ENCODE results near the gene TXNL4A.
A peak's percentile ranks its signal among the peaks of the same experiment; 100 is the strongest.
"Not testable (repeated sequence)": the region's sequence is repeated elsewhere in the genome, so short reads cannot be mapped to it uniquely, and the experiment has no call there.

The TXNL4A gene

DNA sequence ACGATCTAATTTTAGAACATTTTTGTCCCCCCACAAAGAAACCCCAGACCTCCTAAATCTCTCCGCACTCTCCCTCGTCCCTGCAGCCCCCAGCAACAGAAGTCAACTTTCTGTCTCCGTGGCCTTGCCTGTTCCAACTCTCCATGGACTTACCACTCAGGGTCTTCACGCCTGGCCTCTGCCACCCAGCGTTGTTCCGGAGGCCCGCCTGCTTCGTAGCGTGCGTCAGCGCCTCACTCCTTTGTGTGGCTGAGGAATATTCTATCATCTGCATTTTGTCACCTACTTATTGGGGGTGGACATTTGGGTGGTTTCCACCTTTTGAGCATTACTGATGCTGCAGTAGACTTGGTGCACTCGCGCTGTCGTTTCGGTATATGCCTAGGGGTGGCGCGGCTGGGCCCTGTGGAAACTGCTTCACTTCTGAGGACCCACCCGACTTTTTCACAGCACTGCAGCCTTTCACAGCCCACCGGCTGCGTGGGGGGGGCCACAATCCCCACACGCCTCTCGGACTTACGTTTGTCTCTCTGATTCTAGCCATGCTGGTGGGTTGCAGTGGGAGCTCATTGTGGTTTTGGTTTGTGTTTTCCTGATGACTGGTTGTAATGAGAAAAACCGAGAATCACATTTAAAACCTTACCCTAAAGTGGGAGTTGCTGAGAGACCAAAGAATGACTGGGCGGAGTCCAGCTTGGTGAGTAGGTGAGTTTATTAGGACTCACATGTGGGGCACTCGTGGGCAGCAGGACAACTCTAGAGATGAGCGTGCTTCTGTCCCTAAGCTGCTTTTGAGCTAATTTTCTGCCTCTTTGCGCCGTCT lies 25.3 kb downstream of the TXNL4A start:
- DNase-seq: no peak

DNA sequence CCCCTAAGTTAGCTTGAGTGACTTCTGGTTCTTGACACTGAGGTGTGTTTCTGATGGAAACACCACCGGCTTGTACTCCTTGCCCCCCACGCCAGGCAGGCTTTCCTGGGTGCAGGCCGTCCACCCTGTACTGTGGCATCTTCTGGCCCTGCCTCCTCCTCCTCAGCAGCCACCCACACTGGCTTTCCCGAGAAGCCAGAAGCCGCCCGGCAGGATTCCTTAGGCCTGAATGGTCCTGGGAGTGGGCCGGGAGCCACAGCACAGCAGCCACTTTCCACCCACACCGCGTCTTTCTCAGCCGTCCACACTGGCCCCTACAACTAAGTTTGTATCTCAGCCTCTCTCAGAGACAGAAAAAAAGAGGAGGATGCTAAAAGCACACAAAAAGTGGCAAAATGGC lies 26.1 kb downstream of the TXNL4A start:
- DNase-seq: no peak

DNA sequence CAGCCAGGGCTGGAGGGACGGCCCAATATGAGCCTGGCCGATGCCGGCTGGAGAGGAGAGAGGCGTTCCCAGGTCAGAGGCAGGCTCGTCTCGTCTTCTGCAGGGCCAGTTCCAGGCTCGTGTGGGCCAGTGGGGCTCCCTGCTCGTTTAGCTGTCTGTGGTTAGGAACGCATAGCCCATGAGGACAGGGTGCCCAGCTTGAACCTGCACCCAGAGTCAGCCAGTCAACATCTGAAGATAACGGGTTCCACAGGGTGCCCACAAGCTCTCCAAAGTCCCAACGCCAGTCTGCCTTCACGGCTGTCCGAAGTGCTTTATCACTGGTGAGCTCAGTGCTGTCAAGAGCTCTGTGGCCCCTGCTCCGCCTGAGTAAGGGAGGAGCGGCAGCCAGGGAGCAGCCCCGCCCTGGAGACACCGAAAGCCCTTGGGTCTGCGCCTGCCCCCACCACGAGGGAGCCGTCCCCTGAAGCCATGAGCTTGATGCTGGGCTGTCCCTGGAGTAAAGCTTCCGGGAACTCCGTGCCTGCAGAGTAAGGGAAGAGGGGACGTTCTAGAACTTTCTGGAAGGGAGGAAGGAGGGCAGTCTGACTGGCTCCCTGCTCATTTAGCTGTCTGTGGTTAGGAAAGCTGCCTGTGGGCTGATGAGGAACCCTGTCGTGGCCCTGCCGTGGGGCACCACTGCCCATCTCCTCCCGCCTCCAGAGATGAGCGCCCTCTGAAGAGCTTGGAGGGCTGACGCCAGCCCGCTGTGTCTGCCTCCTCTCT lies 26.7 kb downstream of the TXNL4A start:
- no peak for DNase-seq

DNA sequence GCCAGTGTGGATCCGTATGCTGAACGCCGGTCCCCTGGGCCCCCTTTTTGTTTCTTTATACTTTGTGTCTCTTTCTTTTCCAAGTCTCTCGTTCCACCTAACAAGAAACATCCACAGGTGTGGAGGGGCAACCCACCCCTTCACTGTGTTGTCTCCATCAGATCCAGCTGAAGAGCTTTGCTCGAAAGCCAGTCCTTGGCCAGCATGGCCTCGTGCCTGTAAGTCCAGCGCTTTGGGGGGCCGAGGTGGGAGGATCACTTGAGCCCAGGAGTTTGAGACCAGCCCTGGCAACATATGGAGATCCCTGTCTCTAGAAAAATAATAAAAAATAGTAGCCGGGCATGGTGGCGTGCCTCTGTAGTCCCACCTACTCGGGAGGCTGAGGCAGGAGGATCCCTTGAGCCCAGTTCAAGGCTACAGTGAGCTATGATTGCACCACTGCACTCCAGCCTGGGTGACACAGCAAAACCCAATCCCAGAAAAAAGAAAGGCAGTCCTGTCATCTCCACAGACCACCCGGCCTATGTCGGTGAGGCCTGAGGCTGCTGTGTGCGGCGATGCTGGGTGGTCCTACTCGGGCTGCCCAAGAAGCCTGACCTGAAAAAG lies 27.3 kb downstream of the TXNL4A start:
- no peak for DNase-seq

DNA sequence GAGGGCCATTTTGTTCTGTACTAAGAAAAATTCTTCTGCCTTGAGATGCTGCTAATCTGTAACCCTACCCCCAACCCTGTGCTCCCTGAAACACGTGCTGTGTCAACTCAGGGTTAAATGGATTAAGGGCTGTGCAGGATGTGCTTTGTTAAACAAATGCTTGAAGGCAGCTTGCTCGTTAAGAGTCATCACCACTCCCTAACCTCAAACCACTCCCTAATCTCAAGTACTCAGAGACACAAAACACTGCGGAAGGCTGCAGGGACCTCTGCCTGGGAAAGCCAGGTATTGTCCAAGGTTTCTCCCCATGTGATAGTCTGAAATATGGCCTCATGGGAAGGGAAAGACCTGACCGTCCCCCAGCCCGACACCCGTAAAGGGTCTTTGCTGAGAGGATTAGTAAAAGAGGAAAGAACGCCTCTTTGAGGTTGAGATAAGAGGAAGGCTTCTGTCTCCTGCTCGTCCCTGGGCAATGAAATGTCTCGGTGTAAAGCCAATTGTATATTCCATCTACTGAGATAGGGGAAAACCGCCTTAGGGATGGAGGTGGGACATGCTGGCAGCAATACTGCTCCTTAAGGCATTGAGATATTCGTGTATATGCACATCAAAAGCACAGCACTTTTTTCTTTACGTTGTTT lies 28.1 kb downstream of the TXNL4A start:
- DNase-seq: not testable (repeated sequence)

DNA sequence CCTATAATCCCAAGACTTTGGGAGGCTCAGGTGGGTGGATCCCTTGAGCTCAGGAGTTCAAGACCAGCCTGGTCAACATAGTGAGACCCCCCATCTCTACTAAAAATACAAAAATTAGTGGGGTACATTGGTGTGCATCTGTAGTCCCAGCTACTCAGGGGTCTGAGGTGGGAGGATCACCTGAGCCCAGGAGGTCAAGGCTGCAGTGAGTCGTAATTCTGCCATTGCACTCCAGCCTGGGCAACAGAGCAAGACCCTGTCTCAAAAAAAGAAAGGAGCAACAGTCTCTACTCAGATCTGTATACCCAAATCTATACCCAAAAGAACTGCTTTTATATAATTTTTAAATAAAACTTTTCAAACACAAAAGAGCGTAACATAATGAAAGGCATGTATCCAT lies 29.4 kb downstream of the TXNL4A start:
- no peak for DNase-seq

DNA sequence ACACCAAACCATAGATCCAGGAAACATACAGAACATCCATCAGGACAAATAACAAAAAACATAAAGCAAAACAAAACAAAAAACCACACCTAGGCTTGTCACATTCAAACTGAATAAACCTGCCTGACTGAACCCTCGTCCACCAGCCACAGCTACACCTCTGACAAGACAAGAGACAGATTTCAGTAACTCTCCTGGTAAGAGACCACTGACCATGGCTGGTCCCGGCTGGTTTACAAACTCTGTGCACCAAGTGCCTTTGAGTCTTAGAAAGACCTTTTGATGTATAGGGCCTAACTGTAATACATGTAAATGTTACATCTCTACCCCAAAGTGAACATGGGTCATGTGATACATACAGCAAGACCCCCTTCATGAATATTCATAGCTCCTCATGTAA lies 32.1 kb downstream of the TXNL4A start:
- DNase-seq: no peak

DNA sequence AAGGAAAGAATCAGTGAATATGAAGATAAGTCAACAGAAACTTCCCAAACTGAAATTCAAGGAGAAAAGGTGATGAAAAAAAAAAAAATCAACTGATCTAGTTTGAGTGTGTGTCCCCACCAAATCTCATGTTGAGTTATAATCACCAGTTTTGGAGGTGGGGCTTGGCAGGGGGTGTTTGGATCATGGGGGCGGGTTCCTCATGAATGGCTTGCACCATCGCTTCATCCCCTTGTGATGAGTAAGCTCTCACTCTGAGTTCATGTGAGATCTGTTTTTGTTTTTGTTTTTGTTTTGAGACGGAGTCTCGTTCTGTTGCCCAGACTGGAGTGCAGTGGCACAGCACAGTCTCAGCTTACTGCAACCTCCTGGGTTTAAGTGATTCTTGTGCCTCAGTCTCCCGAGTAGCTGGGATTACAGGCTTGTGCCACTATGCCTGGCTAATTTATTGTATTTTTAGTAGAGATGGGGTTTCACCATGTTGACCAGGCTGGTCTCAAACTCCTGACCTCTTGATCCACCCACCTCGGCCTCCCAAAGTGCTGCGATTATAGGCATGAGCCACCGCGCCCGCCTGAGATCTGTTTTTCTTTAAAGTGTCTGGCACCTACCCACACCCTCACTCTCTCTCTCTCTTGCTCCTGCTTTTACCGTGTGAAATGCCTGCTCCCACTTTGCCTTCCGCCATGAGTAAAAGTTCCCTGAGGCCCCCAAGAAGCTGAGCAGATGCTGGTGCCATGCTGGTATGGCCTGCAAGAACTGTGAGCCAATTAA lies 32.9 kb downstream of the TXNL4A start:
- DNase-seq: no peak

DNA sequence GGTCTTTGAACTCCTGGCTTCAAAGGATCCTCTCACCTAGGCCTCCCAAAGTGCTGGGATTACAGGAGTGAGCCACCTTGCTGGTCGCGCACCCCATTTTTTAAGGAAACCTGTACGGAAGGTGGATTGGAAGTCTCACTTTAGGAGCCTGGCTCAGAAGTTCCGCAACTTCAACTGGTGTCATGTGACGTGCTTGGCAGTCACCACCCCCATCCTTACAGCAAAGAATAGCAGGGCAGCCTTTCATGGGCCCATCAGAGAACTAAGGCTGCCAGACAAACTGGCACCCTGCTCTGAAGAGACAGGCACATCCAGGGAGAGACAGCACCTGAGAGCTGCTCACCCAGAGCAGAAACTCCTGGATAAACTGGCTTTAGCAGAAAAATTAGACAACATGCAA lies 33.6 kb downstream of the TXNL4A start:
- no peak for DNase-seq

DNA sequence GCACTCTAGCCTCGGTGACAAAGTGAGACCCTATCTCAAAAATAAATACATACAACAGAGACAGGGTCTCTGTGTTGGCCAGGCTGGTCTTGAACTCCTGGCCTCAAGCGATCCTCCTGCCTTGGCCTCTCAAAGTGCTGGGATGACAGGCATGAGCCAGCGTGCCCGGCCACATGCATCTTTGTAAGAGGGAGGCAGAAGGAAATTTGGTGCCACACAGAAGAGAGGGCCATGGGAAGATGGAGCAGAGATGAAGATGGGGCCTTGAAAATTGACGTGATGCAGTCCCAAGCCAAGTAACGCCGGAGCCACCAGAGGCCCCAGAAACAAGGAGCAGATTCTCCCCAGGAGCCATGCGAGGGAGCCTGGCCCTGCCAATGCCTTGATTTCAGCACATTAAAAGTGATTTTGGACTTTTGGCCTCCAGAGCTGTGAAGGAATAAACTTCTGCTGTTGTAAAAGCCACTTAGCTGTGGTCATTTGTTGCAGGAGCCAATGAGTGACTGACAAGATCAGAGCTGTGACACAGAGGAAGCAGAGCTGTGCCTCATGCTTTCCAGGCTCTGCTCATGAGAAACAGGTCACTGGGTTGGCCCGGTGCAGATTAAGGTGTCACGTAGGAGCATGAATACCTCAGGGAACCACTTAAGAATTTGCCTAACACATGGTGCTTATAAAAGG lies 34.3 kb downstream of the TXNL4A start:
- no peak for DNase-seq

DNA sequence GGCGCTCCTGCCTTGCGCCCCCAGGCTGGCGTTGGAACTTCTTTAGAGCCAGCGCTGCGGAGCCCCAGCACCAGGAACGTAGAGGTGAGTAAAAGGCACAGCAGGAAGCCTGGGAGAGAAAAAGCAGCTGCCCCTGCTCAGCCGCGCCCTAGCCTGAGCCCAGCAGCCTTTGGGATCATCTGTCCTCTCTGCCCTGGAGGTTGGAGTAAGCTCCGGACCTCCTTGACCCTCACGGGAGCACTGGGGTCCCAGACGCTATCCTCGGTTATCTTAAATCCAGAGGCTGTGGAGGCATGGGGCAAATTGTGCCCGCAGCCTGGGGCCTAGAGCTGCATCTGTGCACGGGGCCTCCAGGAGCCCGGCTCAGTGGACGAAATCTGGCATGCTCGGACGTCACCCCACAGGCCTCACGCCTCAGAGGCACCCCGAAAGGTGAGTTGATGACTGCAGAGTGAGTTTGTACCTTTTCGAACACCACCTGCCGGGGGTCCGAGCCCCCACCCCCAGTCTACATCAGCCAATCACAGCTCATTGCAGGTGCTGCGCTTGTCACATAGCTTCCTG lies 35.3 kb downstream of the TXNL4A start:
- no peak for DNase-seq

DNA sequence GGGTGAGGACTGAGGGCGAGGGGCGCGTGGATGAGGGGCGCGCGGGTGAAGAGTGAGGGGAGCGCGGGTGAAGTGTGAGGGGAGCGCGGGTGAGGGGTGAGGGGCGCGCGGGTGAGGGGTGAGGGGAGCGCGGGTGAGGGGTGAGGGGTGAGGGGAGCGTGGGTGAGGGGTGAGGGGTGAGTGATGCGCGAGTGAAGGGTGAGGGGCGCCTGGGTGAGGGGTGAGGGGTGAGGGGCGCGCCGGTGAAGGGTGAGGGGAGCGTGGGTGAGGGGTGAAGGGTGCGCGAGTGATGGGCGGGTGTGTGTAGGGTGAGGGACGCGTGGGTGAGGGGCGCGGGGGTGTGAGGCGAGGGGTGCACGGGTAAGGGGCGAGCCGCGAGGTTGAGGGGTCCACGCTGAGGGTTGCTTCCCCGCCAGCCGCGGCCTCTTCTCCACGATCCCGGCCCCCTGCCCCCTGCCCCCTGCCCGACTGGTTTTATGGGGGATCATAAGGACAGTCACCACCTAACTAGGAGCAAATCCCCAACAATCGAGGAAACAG lies 35.8 kb downstream of the TXNL4A start:
- no peak for DNase-seq

DNA sequence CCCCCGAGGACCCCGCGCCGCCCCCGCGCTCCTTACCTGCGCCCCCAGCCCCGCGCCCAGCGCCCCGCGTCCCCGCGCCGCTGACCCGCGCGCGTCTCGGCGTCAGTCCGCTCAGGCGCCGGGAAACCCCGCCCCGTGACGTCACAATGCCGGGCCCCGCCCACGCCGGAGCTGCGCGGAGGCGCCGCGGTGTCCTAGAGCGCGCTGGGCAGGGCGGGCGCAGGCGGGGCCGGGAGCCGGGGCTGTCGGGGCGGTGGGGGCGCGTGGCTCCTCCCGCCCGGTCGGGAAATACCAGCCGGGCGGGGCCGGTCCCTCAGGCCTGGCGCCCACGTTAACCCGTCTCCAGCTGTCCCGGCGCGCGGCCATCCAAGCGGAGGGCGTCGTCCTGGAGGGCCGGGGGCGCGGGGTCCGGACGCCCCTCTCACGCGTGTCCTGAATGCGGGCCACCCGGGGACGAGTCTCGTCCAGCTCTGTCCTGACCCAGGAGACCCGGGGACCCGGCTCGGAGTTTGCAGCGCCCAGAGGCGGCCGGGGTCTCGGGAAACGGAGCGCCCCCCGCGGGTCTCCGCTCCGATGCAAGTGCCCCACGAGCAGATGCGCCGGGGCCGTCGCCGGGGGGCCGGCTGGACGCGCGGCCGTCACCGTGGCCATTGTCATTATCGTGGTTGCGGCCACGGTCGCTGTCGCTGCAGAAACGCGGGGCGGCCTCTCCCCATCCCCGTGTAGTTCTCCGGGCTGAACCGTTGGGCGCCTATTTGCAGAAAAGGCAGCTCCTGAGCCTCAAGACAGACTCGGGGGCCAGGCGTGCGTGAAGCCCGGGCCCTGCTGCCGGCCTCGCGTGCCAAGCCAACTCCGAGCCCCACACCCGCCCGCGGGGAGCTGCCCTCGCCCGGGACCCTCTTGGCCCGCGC lies 36.6 kb downstream of the TXNL4A start, which contains the start of gene SLC66A2:
TSS of gene SLC66A2 (minus strand) at position 109 of the 911 bp plus-strand sequence. CDS start 727 bp downstream, outside the sequence.
- DNase-seq: peak; percentile 73

DNA sequence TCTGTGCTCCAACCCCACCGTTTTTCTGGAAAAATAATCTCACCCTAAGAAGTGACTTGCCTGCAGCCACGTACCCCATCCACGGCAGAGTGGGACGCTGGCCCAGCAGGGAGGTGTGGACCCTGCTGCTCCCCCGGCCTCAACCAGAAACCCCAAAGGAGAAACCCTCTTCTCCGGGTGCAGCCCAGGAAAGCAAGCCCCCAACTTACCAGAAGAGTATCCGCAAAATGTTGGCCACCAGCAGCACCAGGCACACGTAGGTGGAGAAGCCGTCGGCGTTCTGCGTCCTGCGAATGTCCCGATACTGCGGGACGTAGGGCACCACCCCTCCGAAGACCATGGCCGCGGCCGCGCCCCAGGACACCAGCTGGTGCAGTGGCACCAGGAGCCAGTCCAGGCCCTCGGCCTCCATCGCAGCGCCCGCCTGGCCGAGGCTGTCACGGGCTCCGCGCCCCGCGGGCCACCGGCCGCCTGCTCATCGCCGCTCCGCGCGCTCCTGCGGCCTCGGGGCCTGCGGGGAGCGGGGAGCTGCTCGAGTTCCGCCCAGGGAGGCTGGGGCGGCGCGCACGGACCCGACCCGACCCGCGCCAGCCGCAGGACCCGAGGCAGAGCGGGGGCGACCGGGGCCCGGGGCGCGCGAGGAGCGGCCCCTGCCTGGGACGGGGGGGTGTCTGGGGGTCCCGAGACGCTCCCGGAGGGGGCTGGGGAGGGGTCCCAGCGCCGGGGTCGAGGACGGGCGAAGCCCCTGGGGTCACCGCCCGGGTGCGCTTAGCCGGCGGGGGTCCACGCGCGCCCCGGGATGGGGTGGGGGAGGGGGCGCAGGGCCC lies 37.6 kb downstream of the TXNL4A start:
- DNase-seq: no peak

DNA sequence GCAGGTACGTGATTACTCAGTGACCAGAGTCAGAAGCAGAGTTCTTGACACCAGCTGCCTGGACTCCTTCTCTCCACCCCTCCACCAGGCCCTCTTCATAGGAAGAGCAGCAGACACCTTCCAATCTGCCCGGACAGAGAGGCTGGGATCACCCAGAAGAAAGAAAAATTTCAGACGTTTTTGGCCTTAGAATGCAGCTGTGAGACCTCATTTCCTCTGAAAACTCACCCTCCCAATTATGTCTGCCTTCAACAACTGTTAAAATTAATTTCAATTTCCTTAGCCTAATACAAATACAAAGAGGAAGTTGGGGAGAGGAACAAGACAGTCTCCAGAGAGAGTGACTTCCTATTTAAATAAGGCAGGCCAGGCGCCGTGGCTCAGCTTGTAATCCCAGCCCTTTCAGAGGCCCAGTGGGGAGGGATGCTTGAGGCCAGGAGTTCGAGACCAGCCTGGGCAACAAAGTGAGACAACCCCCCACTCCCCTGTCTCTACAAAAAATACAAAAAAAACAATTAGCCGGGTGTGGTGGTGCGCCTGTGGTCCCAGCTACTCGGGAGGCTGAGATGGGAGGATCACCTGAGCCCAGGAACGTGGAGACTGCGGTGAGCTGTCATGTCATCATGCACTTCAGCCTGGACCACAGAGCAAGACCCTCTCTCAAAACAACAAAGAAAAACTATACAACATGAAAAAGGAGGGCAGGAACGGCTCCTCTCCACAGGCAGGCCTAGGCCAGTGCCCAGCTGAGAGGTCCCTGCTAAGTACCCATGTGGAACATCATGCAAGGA lies 38.5 kb downstream of the TXNL4A start:
- DNase-seq: peak; percentile 60

DNA sequence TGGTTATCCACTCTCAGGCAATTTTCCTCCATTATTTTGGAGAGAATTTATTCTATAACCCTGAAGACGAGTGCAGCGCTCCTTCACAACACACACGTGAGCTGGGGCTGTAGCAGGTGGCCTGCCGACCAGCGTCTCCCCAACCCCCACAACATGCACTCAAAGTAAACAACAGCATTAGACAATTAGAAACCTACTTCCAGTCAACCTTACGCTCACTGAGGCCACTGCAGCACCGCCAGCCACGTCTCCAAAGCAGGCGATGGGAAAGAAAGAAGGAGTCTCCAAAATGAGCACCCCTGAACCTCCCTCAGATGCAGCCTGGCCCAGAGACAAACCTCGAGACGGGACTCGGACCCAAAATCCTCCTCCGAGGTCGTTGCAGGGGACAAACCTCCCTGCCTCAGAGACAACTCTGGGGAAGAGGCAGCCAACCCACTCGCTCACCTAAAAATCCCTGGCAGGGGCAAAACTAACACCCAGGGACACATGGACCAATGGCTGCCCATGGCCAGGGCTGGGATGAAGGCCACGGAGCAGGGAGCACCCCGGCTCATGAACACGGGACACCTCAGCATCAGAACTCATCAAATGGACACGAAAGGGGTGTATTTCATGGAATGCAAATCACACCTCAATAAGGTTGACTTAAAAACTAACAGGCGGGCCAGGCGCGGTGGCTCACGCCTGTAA lies 39.5 kb downstream of the TXNL4A start:
- DNase-seq: no peak

DNA sequence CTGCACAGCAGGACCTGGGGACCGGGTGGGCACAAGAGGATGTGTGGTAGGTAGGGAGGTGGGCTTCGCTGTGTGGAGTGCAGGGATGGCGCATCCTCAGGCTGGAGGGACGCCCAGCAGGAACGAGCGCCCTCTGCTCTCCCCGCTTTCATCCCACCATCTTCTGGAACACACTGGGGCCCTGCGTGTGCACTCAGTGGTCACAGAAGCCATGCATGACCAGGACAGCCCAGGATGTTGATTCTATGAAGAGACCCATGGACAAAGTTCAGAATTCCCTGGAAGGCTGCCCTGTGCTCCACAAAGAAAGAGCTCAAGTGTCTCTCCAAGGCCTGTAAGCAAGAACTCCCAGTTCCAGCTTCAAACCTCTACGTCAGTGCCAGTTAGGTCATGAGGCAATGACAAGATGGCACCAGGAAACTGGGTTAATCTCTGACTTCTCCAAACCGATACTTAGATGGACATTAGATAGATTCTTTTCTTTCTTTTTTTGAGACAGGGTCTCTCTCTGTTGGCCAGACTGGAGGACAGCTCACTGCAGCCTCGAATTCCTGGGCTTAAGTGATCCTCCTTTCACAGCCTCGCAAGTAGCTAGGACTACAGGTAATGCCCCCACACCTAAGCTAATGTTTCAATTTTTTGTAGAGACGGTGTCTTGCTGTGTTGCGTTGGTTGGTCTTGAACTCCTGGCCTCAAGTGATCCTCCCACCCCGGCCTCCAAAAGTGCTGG lies 40.3 kb downstream of the TXNL4A start:
- no peak for DNase-seq

Data from KG1 (cell line).